HEK293 (cell line): ENCODE results near the gene CYP4V2.

Source experiments
- CTCF ChIA-PET: fragments of 350-600 bp; formaldehyde crosslinking; extraction: SDS; loops from one replicate; lab custom pipeline; 2021; ENCODE audit warnings: antibody characterized with exemption; lab: Yijun Ruan, JAX
- POLR2A ChIA-PET: fragments of 300-600 bp; formaldehyde crosslinking; extraction: SDS; loops from one replicate; lab custom pipeline; 2020; ENCODE audit warnings: antibody characterized with exemption, inconsistent platforms; lab: Yijun Ruan, JAX
- H3K27ac ChIP-seq: fragments of 200-500 bp; sonication (Bioruptor generic); 2 replicates; pipeline ENCODE4 v1.5.1; 2014; ENCODE audit warnings: low read depth, low read length, control low read depth, inconsistent platforms; ENCODE audit errors: extremely low read depth
- H3K36me3 ChIP-seq, 2 experiments: fragments of 200-500 bp in 1 of 2; sonication (Bioruptor generic) in 1 of 2; 1 replicate in 1 of 2; 2 replicates in 1 of 2; pipeline ENCODE4 v1.5.1; 2014 to 2017; ENCODE audit warnings: inconsistent platforms in 2 of 2, low read length in 2 of 2; ENCODE audit not compliant: control insufficient read depth in 2 of 2, insufficient read depth in 1 of 2
- H3K4me1 ChIP-seq: fragments of 200-500 bp; sonication (Bioruptor generic); 2 replicates; pipeline ENCODE4 v1.5.1; 2014; ENCODE audit warnings: mild to moderate bottlenecking, low read length, inconsistent platforms; ENCODE audit not compliant: control insufficient read depth, insufficient read depth
- H3K4me3 ChIP-seq: 2 replicates; pipeline ENCODE4 v1.5.1; 2011; ENCODE audit warnings: low read depth, mild to moderate bottlenecking, control low read depth, low read length, moderate library complexity
- H3K9me3 ChIP-seq: fragments of 200-500 bp; sonication (Bioruptor generic); 2 replicates; pipeline ENCODE4 v1.5.1; 2014; ENCODE audit warnings: low read depth, low read length, inconsistent platforms; ENCODE audit not compliant: control insufficient read depth, insufficient read depth
- CTCF ChIP-seq: fragments of 450-650 bp; formaldehyde crosslinking; IDR thresholded peaks from 2 replicates; pipeline ENCODE4 v1.5.1; 2016; ENCODE audit warnings: missing biosample characterization, missing genetic modification characterization
- GLIS1 ChIP-seq: fragments of 450-650 bp; formaldehyde crosslinking; IDR thresholded peaks from 2 replicates; pipeline ENCODE4 v1.5.1; 2016; ENCODE audit warnings: missing biosample characterization, missing genetic modification characterization
- SCRT2 ChIP-seq: fragments of 450-650 bp; formaldehyde crosslinking; IDR thresholded peaks from 2 replicates; pipeline ENCODE4 v1.5.1; 2016; ENCODE audit warnings: missing biosample characterization, missing genetic modification characterization
- WT1 ChIP-seq: fragments of 450-650 bp; formaldehyde crosslinking; IDR thresholded peaks from 2 replicates; pipeline ENCODE4 v1.5.1; 2016; ENCODE audit warnings: missing biosample characterization, missing genetic modification characterization
- YY2 ChIP-seq: fragments of 450-650 bp; formaldehyde crosslinking; IDR thresholded peaks from 2 replicates; pipeline ENCODE4 v1.5.1; 2016; ENCODE audit warnings: missing biosample characterization, missing genetic modification characterization
- ZNF202 ChIP-seq: fragments of 450-650 bp; formaldehyde crosslinking; IDR thresholded peaks from 2 replicates; pipeline ENCODE4 v1.5.1; 2016; ENCODE audit warnings: missing biosample characterization, missing genetic modification characterization, borderline replicate concordance
- ZNF24 ChIP-seq: fragments of 450-650 bp; formaldehyde crosslinking; IDR thresholded peaks from 2 replicates; pipeline ENCODE4 v1.5.1; 2016; ENCODE audit warnings: missing biosample characterization, missing genetic modification characterization
- ZNF266 ChIP-seq: fragments of 450-650 bp; formaldehyde crosslinking; IDR thresholded peaks from 2 replicates; pipeline ENCODE4 v1.5.1; 2016; ENCODE audit warnings: missing biosample characterization, missing genetic modification characterization, low read depth
- ZNF280C ChIP-seq: fragments of 450-650 bp; formaldehyde crosslinking; IDR thresholded peaks from 2 replicates; pipeline ENCODE4 v1.5.1; 2016; ENCODE audit warnings: missing biosample characterization, missing genetic modification characterization
- ZNF341 ChIP-seq: fragments of 450-650 bp; formaldehyde crosslinking; IDR thresholded peaks from 2 replicates; pipeline ENCODE4; 2016; ENCODE audit warnings: low read depth, missing biosample characterization, missing genetic modification characterization
- ZNF391 ChIP-seq: fragments of 450-650 bp; formaldehyde crosslinking; IDR thresholded peaks from 2 replicates; pipeline ENCODE4 v1.5.1; 2016; ENCODE audit warnings: low read depth, missing biosample characterization, missing genetic modification characterization, borderline replicate concordance
- ZNF394 ChIP-seq: fragments of 450-650 bp; formaldehyde crosslinking; IDR thresholded peaks from 2 replicates; pipeline ENCODE4 v1.5.1; 2016; ENCODE audit warnings: missing biosample characterization, missing genetic modification characterization, mild to moderate bottlenecking, moderate library complexity, borderline replicate concordance
- ZNF426 ChIP-seq: fragments of 450-650 bp; formaldehyde crosslinking; IDR thresholded peaks from 2 replicates; pipeline ENCODE4 v1.5.1; 2017; ENCODE audit warnings: missing biosample characterization, missing genetic modification characterization, mild to moderate bottlenecking, inconsistent platforms, moderate library complexity
- ZNF501 ChIP-seq: fragments of 450-650 bp; formaldehyde crosslinking; IDR thresholded peaks from 2 replicates; pipeline ENCODE4 v1.5.1; 2016; ENCODE audit warnings: missing biosample characterization, missing genetic modification characterization
- ZNF510 ChIP-seq: fragments of 450-650 bp; formaldehyde crosslinking; IDR thresholded peaks from 2 replicates; pipeline ENCODE4 v1.5.1; 2018; ENCODE audit warnings: mild to moderate bottlenecking, missing genetic modification characterization, missing biosample characterization; ENCODE audit not compliant: insufficient replicate concordance
- ZNF548 ChIP-seq: fragments of 450-650 bp; formaldehyde crosslinking; IDR thresholded peaks from 2 replicates; pipeline ENCODE4 v1.5.1; 2016; ENCODE audit warnings: missing biosample characterization, missing genetic modification characterization
- ZNF585B ChIP-seq: fragments of 450-650 bp; formaldehyde crosslinking; IDR thresholded peaks from 2 replicates; pipeline ENCODE4 v1.5.1; 2016; ENCODE audit warnings: missing biosample characterization, missing genetic modification characterization
- ZNF596 ChIP-seq: fragments of 450-650 bp; IDR thresholded peaks from 2 replicates; pipeline ENCODE4 v1.5.0; 2018; ENCODE audit warnings: missing biosample characterization, mild to moderate bottlenecking, missing genetic modification characterization, moderate library complexity
- ZNF623 ChIP-seq: fragments of 450-650 bp; formaldehyde crosslinking; IDR thresholded peaks from 2 replicates; pipeline ENCODE4 v1.5.1; 2016; ENCODE audit warnings: missing biosample characterization, missing genetic modification characterization
- ZNF704 ChIP-seq: fragments of 450-650 bp; formaldehyde crosslinking; IDR thresholded peaks from 2 replicates; pipeline ENCODE4 v1.5.1; 2016; ENCODE audit warnings: missing biosample characterization, missing genetic modification characterization
- ZNF76 ChIP-seq: fragments of 450-650 bp; formaldehyde crosslinking; IDR thresholded peaks from 2 replicates; pipeline ENCODE4; 2016; ENCODE audit warnings: low read depth, missing biosample characterization, missing genetic modification characterization, borderline replicate concordance
- ZSCAN16 ChIP-seq: fragments of 450-650 bp; formaldehyde crosslinking; IDR thresholded peaks from 2 replicates; pipeline ENCODE4 v1.5.1; 2016; ENCODE audit warnings: missing biosample characterization, missing genetic modification characterization
- TF ChIP-seq, protein P1 (sequence below): fragments of 450-650 bp; formaldehyde crosslinking; conservative IDR thresholded peaks from 2 replicates; pipeline ENCODE4 v1.5.1; 2016; ENCODE audit warnings: low read depth, missing biosample characterization, missing genetic modification characterization

The CYP4V2 gene

DNA sequence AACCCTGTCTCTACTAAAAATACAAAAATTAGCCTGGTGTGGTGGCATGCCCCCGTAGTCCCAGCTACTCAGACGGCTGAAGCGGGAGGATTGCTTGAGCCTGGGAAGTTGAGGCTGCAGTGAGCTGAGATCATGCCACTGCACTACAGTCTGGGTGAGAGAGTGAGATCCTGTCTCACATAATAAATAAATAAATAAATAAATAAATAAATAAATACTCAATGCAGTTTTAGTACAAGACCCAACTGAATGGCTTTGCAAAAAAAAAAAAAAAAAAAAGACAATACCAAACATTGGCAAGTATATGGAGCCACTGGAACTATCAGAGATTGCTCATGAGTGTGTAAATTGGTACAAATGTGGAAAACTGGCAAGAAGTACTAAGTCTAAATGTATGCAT is 3.3 kb upstream of the CYP4V2 start (continued):
- TF ChIP-seq ZNF266 (tag by site-specific recombination), result peak; percentile 32; the same call in 1 of the 2 replicates
- TF ChIP-seq, protein P1, sequence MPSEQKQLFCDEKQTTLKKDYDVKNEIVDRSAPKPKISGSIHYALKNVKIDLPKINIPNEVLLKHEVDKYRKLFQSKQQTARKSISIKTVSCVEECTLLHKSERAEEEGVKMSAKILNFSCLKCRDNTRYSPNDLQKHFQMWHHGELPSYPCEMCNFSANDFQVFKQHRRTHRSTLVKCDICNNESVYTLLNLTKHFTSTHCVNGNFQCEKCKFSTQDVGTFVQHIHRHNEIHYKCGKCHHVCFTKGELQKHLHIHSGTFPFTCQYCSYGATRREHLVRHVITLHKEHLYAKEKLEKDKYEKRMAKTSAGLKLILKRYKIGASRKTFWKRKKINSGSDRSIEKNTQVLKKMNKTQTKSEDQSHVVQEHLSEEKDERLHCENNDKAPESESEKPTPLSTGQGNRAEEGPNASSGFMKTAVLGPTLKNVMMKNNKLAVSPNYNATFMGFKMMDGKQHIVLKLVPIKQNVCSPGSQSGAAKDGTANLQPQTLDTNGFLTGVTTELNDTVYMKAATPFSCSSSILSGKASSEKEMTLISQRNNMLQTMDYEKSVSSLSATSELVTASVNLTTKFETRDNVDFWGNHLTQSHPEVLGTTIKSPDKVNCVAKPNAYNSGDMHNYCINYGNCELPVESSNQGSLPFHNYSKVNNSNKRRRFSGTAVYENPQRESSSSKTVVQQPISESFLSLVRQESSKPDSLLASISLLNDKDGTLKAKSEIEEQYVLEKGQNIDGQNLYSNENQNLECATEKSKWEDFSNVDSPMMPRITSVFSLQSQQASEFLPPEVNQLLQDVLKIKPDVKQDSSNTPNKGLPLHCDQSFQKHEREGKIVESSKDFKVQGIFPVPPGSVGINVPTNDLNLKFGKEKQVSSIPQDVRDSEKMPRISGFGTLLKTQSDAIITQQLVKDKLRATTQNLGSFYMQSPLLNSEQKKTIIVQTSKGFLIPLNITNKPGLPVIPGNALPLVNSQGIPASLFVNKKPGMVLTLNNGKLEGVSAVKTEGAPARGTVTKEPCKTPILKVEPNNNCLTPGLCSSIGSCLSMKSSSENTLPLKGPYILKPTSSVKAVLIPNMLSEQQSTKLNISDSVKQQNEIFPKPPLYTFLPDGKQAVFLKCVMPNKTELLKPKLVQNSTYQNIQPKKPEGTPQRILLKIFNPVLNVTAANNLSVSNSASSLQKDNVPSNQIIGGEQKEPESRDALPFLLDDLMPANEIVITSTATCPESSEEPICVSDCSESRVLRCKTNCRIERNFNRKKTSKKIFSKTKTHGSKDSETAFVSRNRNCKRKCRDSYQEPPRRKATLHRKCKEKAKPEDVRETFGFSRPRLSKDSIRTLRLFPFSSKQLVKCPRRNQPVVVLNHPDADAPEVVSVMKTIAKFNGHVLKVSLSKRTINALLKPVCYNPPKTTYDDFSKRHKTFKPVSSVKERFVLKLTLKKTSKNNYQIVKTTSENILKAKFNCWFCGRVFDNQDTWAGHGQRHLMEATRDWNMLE (tag by site-specific recombination), result peak; percentile 69
- TF ChIP-seq ZNF426, result peak; percentile 44
- TF ChIP-seq ZNF394, result peak; percentile 59; the same call in 1 of the 2 replicates

DNA sequence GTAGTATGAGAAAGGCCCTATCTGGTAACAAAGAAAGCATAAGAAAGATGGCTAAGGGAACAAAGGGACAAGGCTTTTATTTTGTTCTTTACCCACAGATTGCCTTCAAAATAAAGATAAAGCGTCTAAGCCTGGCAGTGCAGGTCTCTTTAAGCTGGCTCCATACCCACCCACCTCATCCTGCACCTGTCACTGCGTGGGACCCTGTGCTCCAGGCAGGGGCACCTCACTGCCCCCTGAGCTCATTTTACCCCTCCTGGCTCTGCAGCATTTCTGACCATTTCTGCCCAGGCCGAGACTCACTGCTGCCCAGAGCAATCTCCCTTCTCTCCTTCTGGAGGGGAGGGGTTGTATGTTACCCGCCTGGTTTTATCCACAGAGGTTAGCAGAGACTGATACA is 1.7 kb upstream of the CYP4V2 start:
- TF ChIP-seq ZNF704 (tag by site-specific recombination) (no peak), ZNF548 (tag by site-specific recombination) (no peak), ZNF24 (tag by site-specific recombination) (no peak), ZNF596 (tag by site-specific recombination) (no peak), SCRT2 (tag by site-specific recombination) (no peak), ZNF76 (tag by site-specific recombination) (no peak), ZNF280C (no peak)
- no peaks in the 10 kb centered on the region for H3K36me3 ChIP-seq
- H3K4me1 ChIP-seq, result no peaks in the 10 kb centered on the region; the same call in 1 of the 2 replicates
- no peak overlapping the region for H3K4me3 ChIP-seq
- CTCF ChIA-PET, result no interaction called here
- H3K27ac ChIP-seq, result no peak overlapping the region
- no peaks in the 10 kb centered on the region for H3K9me3 ChIP-seq
- POLR2A ChIA-PET, result no interaction called here

GRCh38 chr4:186190581-186191199 is 677 bp upstream of the CYP4V2 start:
- peak overlapping the region; percentile 77 for H3K4me3 ChIP-seq
- H3K36me3 ChIP-seq, result no peaks in the 10 kb centered on the region
- no peaks in the 10 kb centered on the region; the same call in 1 of the 2 replicates for H3K4me1 ChIP-seq
- POLR2A ChIA-PET, result interaction anchor here (1.2 to 1.6 kb wide), 2 partner anchors 12 to 123 kb away, joined by 3 read pairs; no protein-coding TSS in a partner anchor
- no peaks in the 10 kb centered on the region for H3K9me3 ChIP-seq
- H3K27ac ChIP-seq, result peak overlapping the region; percentile 84
- CTCF ChIA-PET, result interaction anchor here (1.0 kb wide), 1 partner anchor 85 kb away, joined by 3 read pairs; no protein-coding TSS in a partner anchor
- TF ChIP-seq ZNF501 (tag by site-specific recombination) (peak; percentile 32; the same call in 1 of the 2 replicates), ZNF341 (tag by site-specific recombination) (peak; percentile 97), GLIS1 (tag by site-specific recombination) (peak; percentile 58), ZNF510 (tag by site-specific recombination) (no peak), ZNF548 (tag by site-specific recombination) (no peak), ZNF426 (no peak), ZNF623 (peak; percentile 12; the same call in 1 of the 2 replicates), WT1 (tag by site-specific recombination) (peak; percentile 31; the same call in 1 of the 2 replicates), ZSCAN16 (tag by site-specific recombination) (no peak), CTCF (tag by site-specific recombination) (peak; percentile 70), ZNF202 (tag by site-specific recombination) (no peak), ZNF391 (no peak), YY2 (no peak), ZNF585B (peak; percentile 97)
